Spleen (tissue), 11 donors: Measurements from ENCODE around the gene ZNF236. TPM values are rescaled to one million over a fixed set of nuclear protein-coding genes. Genes with fewer than 3 reads are reported as not detected.

Source experiments
- DNase-seq: peaks from one replicate; pipeline ENCODE4 v3.0.0-alpha.2; 2020
- H3K27ac ChIP-seq, 8 donors: fragments of 200-600 bp; sonication (generic) in 7 of 8; 1 replicate in 4 of 8; 2 replicates in 4 of 8; pipeline versions ENCODE4 v1.5.0 to v1.8.0; 2016 to 2021; ENCODE audit warnings: inconsistent platforms in 4 of 8, mild to moderate bottlenecking in 4 of 8, moderate library complexity in 1 of 8
- H3K27me3 ChIP-seq, 7 donors: fragments of 200-600 bp; sonication (generic) in 6 of 7; replicated peaks in 1 of 7; 1 replicate in 4 of 7; 2 replicates in 3 of 7; pipeline versions ENCODE4 v1.5.0 to v1.8.0; 2016 to 2021; ENCODE audit warnings: inconsistent platforms in 3 of 7, mild to moderate bottlenecking in 1 of 7
- H3K36me3 ChIP-seq, 6 donors: fragments of 200-600 bp; sonication (generic) in 5 of 6; 1 replicate in 4 of 6; 2 replicates in 2 of 6; pipeline versions ENCODE4 v1.5.0 to v1.8.0; 2016 to 2021; ENCODE audit warnings: inconsistent platforms in 2 of 6
- H3K4me1 ChIP-seq, 6 donors: fragments of 200-600 bp; sonication (generic) in 5 of 6; 1 replicate in 3 of 6; 2 replicates in 3 of 6; pipeline versions ENCODE4 v1.5.0 to v1.8.0; 2016 to 2021; ENCODE audit warnings: inconsistent platforms in 3 of 6
- H3K4me3 ChIP-seq, 8 donors: fragments of 200-600 bp; sonication (generic) in 7 of 8; 1 replicate in 4 of 8; 2 replicates in 4 of 8; pipeline versions ENCODE4 v1.5.0 to v1.8.0; 2016 to 2021; ENCODE audit warnings: inconsistent platforms in 4 of 8, mild to moderate bottlenecking in 4 of 8, moderate library complexity in 2 of 8
- H3K9me3 ChIP-seq, 8 donors: fragments of 200-600 bp; sonication (generic) in 7 of 8; 1 replicate in 4 of 8; 2 replicates in 4 of 8; pipeline versions ENCODE4 v1.5.0 to v1.8.0; 2016 to 2021; ENCODE audit warnings: inconsistent platforms in 4 of 8
- POLR2A ChIP-seq, 3 donors: fragments of 450-650 bp; IDR thresholded peaks; one replicate each; pipeline ENCODE4 v1.5.1; 2017; ENCODE audit warnings: antibody characterized with exemption in 3 of 3, mild to moderate bottlenecking in 1 of 3
- POLR2AphosphoS5 ChIP-seq, 3 donors: sonication (generic); formaldehyde crosslinking; IDR thresholded peaks; one replicate each; pipeline ENCODE4 v1.5.1; 2017; ENCODE audit warnings: antibody characterized with exemption in 3 of 3
- WGBS, 5 donors: extraction: QIAGEN DNeasy Blood & Tissue Kit in 3 of 5; methylation state at CpG; one replicate each; pipeline versions ENCODE4 v1.1.5 to v1.1.7; 2013 to 2018; 5-methylcytosine and 5-hydroxymethylcytosine counted together
- intact Hi-C: fragments of 100-400 bp; cut with DNase I; formaldehyde crosslinking; loops from one replicate; pipeline ENCODE4 v1.15.0; 2023; ENCODE audit warnings: low total_unique reads
- polyA plus RNA-seq, 3 donors: library from polyadenylated mRNA; stranded (reverse); fragments of 200-250 nt; gene quantifications; one replicate each; pipeline ENCODE4 v1.2.1, GENCODE V29; 2013
- total RNA-seq, 7 donors: library from RNA; depleted of rRNA in 3 of 7; stranded (reverse); fragments of >200 nt in 3 of 7; fragmentation: NEBNext Ultra II Directional in 4 of 7; extraction: Animal tissue kit (Norgen Biotek cat#: 25700) in 4 of 7; gene quantifications; one replicate each; pipeline versions ENCODE4 v1.1.0 to v1.2.1, GENCODE V29; 2016 to 2021
- TF ChIP-seq, protein P1 (sequence below), 11 experiments: fragments of 200-600 bp in 7 of 11; fragments of 450-650 bp in 4 of 11; sonication (generic) in 4 of 11; IDR thresholded peaks in 8 of 11; conservative IDR thresholded peaks in 3 of 11; 1 replicate in 7 of 11; 2 replicates in 4 of 11; pipeline versions ENCODE4 v1.4.0 to v1.8.0; 2016 to 2021; ENCODE audit warnings: antibody characterized with exemption in 11 of 11, inconsistent platforms in 4 of 11, mild to moderate bottlenecking in 1 of 11
- donor health status: healthy with polysubstance abuse.
- donor health status: DM: no; HTN: no; CAD: no; lungs with moderate emphysema.
- donor health status: DM: no; HTN: no; CAD: no.
- donor health status: Bipolar disorder and iron deficiency.
- donor health status: healthy.
- donor health status: DM: no; HTN: no; CAD: no.
- donor health status: DM: yes; HTN: yes; CAD: no.

Gene ZNF236
- total and polyA plus RNA-seq, 10 donors: 1.5 to 25.4 (median 19.9) TPM

DNA sequence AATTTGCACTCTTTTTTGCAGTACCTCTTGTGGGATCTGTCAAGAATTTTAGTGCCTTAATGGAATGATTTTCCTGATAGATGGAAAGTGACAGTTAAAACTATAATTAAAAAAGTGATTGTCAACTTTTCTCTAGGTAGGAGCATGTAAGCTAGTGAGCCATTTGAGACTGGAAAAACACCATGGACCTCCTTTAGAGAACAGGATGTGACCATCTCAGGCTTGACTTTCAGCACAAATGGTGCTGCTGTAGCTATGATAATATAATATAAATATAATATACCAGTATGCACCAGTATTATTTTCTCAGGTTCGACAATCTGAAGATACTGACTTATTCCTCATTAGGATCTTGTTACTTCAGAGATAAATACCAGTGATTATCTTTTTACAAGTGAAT lies 27.8 kb downstream of the ZNF236 start:
- Histone ChIP-seq H3K4me1 (peaks cover 0 to 10% (median 0%) of the 10 kb centered on the region in 6 donors), H3K27ac (no peak overlapping the region), H3K27me3 (no peaks in the 10 kb centered on the region), H3K4me3 (no peak overlapping the region), H3K9me3 (no peaks in the 10 kb centered on the region), H3K36me3 (peaks cover 0 to 46% (median 14%) of the 10 kb centered on the region in 6 donors)
- DNase-seq: no peak
- TF ChIP-seq POLR2A (IDR thresholded peaks at IDR 0.05): no peak
- TF ChIP-seq, protein P1, sequence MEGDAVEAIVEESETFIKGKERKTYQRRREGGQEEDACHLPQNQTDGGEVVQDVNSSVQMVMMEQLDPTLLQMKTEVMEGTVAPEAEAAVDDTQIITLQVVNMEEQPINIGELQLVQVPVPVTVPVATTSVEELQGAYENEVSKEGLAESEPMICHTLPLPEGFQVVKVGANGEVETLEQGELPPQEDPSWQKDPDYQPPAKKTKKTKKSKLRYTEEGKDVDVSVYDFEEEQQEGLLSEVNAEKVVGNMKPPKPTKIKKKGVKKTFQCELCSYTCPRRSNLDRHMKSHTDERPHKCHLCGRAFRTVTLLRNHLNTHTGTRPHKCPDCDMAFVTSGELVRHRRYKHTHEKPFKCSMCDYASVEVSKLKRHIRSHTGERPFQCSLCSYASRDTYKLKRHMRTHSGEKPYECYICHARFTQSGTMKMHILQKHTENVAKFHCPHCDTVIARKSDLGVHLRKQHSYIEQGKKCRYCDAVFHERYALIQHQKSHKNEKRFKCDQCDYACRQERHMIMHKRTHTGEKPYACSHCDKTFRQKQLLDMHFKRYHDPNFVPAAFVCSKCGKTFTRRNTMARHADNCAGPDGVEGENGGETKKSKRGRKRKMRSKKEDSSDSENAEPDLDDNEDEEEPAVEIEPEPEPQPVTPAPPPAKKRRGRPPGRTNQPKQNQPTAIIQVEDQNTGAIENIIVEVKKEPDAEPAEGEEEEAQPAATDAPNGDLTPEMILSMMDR (IDR thresholded peaks at IDR 0.05 in 8 of 11, conservative IDR thresholded peaks at IDR 0.05 in 3 of 11): no peak
- no peak for TF ChIP-seq POLR2AphosphoS5 (IDR thresholded peaks at IDR 0.05)
- intact Hi-C loops: no loop called here
- 89 to 98% (median 93%) methylated on average over 1 of the region's 1 CpG for WGBS, 5 donors

DNA sequence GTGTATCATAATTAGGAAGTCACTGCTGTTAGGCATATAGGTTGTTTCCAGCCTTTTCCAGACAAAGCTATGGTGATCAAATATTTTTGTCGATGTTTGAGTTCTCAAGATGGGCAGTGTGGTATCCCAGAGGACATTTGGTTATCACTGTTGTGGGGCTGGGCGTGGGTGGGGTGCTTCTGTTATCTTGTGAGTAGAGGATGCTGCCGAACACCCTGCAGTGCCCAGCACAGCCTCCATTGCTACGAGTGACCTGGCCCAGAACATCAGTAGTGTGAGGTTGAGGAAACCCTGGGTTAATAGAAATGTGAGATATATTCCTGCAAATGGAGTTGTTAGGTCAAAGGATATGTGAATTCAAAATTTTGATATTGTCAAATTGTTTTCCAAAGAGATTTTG lies 33.2 kb downstream of the ZNF236 start:
- TF ChIP-seq, protein P1 (IDR thresholded peaks at IDR 0.05 in 8 of 11, conservative IDR thresholded peaks at IDR 0.05 in 3 of 11): no peak
- TF ChIP-seq POLR2AphosphoS5 (IDR thresholded peaks at IDR 0.05) (no peak), POLR2A (IDR thresholded peaks at IDR 0.05) (no peak)
- 91 to 96% (median 94%) methylated on average over 4 of the region's 4 CpGs for WGBS, 5 donors
- intact Hi-C loops: no loop called here
- Histone ChIP-seq H3K36me3 (peaks cover 0 to 84% (median 21%) of the 10 kb centered on the region in 6 donors), H3K9me3 (no peaks in the 10 kb centered on the region), H3K4me3 (no peak overlapping the region), H3K27ac (no peak overlapping the region), H3K27me3 (no peaks in the 10 kb centered on the region), H3K4me1 (no peaks in the 10 kb centered on the region)
- no peak for DNase-seq

DNA sequence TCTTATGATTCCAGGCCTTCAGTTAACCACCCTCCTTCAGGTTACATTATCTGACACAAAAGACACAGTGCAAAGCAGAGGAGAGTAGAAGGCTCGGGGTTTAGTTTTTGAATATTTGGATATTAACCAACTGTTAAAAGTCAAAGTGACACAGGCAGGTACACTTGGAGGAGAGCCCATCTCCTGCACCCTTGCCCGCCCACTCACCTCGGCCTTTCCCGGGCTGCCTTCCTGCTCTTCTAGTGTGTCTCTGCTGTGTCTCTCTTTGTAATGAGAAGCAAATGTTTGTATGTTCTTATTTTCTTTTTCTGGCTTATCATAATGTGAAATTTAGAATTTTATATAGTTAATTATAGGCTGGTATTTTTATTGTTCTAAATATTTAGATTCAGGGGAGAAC lies 35.1 kb downstream of the ZNF236 start:
- no peaks in the 10 kb centered on the region for H3K9me3 ChIP-seq
- peaks cover 0 to 84% (median 33%) of the 10 kb centered on the region in 6 donors for H3K36me3 ChIP-seq
- no peaks in the 10 kb centered on the region for H3K4me1 ChIP-seq
- 84 to 96% (median 94%) methylated on average over 4 of the region's 4 CpGs for WGBS, 5 donors
- intact Hi-C loops: no loop called here
- no peaks in the 10 kb centered on the region for H3K27me3 ChIP-seq
- no peak overlapping the region for H3K4me3 ChIP-seq
- no peak overlapping the region for H3K27ac ChIP-seq
- TF ChIP-seq POLR2A (IDR thresholded peaks at IDR 0.05): no peak
- TF ChIP-seq, protein P1 (IDR thresholded peaks at IDR 0.05 in 8 of 11, conservative IDR thresholded peaks at IDR 0.05 in 3 of 11): no peak
- no peak for TF ChIP-seq POLR2AphosphoS5 (IDR thresholded peaks at IDR 0.05)
- no peak for DNase-seq

DNA sequence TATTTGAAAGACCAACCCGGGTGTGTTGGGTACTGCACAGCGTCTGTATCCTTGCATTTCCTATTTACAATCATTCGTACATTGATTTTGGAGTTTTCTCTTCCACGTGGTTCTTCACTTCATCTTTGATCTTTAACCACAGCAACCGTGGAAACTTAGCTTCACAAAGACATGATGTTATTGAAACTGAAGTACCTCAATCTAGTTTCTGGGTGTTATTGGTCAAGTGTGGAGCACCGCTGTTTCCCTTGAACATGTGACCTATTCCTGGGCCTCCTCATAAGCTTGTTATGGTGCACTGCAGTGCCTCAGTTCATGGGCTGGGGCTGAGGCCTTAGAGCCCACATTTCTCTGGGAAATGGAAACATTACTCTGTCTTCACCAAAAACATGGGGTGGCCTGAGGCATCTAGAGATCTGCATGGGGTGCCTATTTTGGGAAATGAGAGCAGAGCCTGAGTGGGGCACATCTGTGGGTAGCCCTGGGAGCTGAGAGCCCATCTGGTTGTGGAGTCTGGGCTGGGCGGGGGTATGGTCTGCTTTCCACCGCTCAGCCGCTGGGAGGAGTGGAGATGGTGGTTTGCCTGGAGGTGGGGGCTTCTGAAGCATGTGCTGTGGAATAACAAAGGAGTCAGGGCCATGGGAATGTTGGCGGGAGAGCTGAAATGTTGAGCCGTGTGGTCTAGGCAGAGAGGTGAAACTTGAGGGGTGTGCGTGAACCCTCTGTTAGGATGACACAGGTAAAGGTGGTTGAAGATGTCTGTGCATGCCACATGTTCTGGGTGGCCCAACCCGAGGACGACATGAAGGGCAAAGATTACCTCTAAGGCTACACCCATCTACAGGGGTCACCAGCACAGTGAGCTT lies 37.4 kb downstream of the ZNF236 start:
- Histone ChIP-seq H3K4me1 (no peaks in the 10 kb centered on the region), H3K36me3 (peaks cover 0 to 85% (median 34%) of the 10 kb centered on the region in 6 donors), H3K4me3 (no peak overlapping the region), H3K9me3 (no peaks in the 10 kb centered on the region), H3K27ac (no peak overlapping the region), H3K27me3 (no peaks in the 10 kb centered on the region)
- intact Hi-C loops: no loop called here
- no peak for DNase-seq
- WGBS, 5 donors: 79 to 90% (median 89%) methylated on average over 14 of the region's 14 CpGs
- TF ChIP-seq, protein P1 (IDR thresholded peaks at IDR 0.05 in 8 of 11, conservative IDR thresholded peaks at IDR 0.05 in 3 of 11): no peak
- TF ChIP-seq POLR2A (IDR thresholded peaks at IDR 0.05) (no peak), POLR2AphosphoS5 (IDR thresholded peaks at IDR 0.05) (no peak)
